Activated naive CD4-positive, alpha-beta T cell treated with anti-CD3 and anti-CD28 coated beads, Interleukin-2, amount 10 ng/mL, durations not matched to agents 7 days and 5 days (primary cell): ENCODE measurements around the gene NTNG1.

Source experiments
- CTCF ChIA-PET: fragments of 350-600 bp; sonication (Branson Sonifier 250); formaldehyde crosslinking; loops from one replicate; lab custom pipeline; 2021; ENCODE audit warnings: antibody characterized with exemption; lab: Charles Lee
- DNase-seq: peaks from one replicate; pipeline ENCODE4 v3.0.0-alpha.2; 2020
- H3K27ac Mint-ChIP-seq: one replicate; pipeline ENCODE4 v1.8.0; 2021; ENCODE audit warnings: mild to moderate bottlenecking, moderate library complexity, mixed read lengths
- H3K27me3 Mint-ChIP-seq: one replicate; pipeline ENCODE4 v1.8.0; 2021; ENCODE audit warnings: mild to moderate bottlenecking, mixed read lengths
- H3K36me3 Mint-ChIP-seq: one replicate; pipeline ENCODE4 v1.8.0; 2021; ENCODE audit warnings: mixed read lengths
- H3K4me1 Mint-ChIP-seq: one replicate; pipeline ENCODE4 v1.8.0; 2021; ENCODE audit warnings: mixed read lengths
- H3K4me3 Mint-ChIP-seq: one replicate; pipeline ENCODE4 v1.8.0; 2021; ENCODE audit warnings: mild to moderate bottlenecking, moderate library complexity, mixed read lengths
- H3K9me3 Mint-ChIP-seq: one replicate; pipeline ENCODE4 v1.8.0; 2021; ENCODE audit warnings: mixed read lengths

NTNG1 gene

GRCh38 chr1:107365527-107366240 lies 224.8 kb downstream of the NTNG1 start:
- Mint-ChIP-seq H3K4me3 (no peak overlapping the region), H3K36me3 (no peaks in the 10 kb centered on the region), H3K9me3 (no peaks in the 10 kb centered on the region), H3K27me3 (no peaks in the 10 kb centered on the region), H3K4me1 (no peaks in the 10 kb centered on the region), H3K27ac (no peak overlapping the region)
- DNase-seq = no peak
- CTCF ChIA-PET = no interaction called here

GRCh38 chr1:107378426-107378825 lies 237.6 kb downstream of the NTNG1 start:
- Mint-ChIP-seq H3K9me3 (no peaks in the 10 kb centered on the region), H3K4me1 (no peaks in the 10 kb centered on the region), H3K27me3 (no peaks in the 10 kb centered on the region), H3K27ac (no peak overlapping the region), H3K36me3 (no peaks in the 10 kb centered on the region), H3K4me3 (no peak overlapping the region)
- no peak for DNase-seq
- CTCF ChIA-PET = no interaction called here

DNA sequence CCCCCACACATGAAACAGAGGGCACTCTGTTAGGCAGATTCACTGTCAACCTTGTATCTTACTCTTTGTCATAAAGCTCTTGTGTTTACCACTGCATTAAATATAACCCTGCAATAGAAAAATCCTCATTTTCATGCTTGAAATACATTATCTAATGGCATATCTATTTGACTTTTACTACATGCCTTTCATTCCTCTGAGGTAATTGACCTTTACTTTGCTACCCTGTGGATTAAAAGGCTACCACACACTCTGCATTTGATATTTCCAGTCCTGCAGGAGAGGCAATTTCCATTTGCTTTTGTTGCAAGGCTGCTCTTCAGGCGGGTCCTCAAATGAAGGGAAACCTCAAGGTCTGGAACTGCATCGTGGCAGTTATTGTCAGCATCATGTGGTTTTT lies 238.0 kb downstream of the NTNG1 start:
- Mint-ChIP-seq H3K4me3 (no peak overlapping the region), H3K4me1 (no peaks in the 10 kb centered on the region), H3K27ac (no peak overlapping the region), H3K9me3 (no peaks in the 10 kb centered on the region), H3K27me3 (no peaks in the 10 kb centered on the region), H3K36me3 (no peaks in the 10 kb centered on the region)
- DNase-seq = no peak
- CTCF ChIA-PET = no interaction called here

DNA sequence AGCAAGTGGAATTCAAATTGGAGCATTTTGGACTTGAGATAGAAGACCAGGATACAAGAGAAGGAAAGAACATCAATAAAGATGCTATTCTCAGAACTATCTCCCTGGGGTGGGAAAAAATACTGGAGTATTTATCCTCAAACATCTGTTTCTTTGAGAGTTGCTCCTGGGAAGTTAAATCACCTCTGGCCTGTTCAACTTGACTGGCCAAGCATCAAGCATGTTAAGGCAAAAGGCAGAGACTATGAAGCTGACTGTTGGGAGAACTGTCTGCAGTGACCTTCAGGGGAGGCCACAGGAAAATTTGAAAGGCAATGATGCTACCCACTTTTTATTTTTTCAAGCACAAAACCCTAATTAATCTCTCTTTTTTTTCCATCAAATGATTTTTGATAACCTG lies 239.0 kb downstream of the NTNG1 start:
- Mint-ChIP-seq H3K27me3 (no peaks in the 10 kb centered on the region), H3K4me3 (no peak overlapping the region), H3K9me3 (no peaks in the 10 kb centered on the region), H3K36me3 (no peaks in the 10 kb centered on the region), H3K4me1 (no peaks in the 10 kb centered on the region), H3K27ac (no peak overlapping the region)
- CTCF ChIA-PET = no interaction called here
- DNase-seq = no peak

- no peak overlapping the region for H3K4me3 Mint-ChIP-seq
Measured at GRCh38 chr1:107389410-107390396, 248.9 kb downstream of the NTNG1 start.

DNA sequence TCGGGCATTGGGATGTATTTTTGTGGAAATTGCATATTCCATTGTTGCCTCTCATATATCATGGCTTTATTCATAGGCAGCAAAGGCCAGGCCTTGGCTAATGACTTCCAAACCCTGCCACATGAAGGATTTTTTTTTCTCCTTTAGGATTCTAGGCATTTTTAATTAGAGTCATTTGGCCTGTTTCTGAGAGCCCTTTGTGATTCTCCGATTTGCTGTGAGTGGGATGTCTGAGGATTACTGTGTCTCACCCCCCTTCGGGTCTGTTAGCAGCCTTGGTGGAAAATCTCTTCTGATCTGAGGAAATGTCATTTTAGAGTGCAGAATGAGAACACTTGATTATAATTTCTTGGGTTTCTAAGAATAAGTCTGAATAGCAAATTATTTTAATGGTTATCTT lies 253.5 kb downstream of the NTNG1 start:
- CTCF ChIA-PET = no interaction called here
- no peaks in the 10 kb centered on the region for H3K36me3 Mint-ChIP-seq
- no peaks in the 10 kb centered on the region for H3K4me1 Mint-ChIP-seq
- no peaks in the 10 kb centered on the region for H3K27me3 Mint-ChIP-seq
- H3K9me3 Mint-ChIP-seq = no peaks in the 10 kb centered on the region
- no peak overlapping the region for H3K4me3 Mint-ChIP-seq
- no peak overlapping the region for H3K27ac Mint-ChIP-seq
- DNase-seq = no peak

More at GRCh38 chr1:107389410-107390396, 248.9 kb downstream of the NTNG1 start:
- no peaks in the 10 kb centered on the region for H3K9me3 Mint-ChIP-seq
- H3K27ac Mint-ChIP-seq = no peak overlapping the region
- H3K4me1 Mint-ChIP-seq = no peaks in the 10 kb centered on the region
- DNase-seq = no peak
- H3K27me3 Mint-ChIP-seq = no peaks in the 10 kb centered on the region
- CTCF ChIA-PET = interaction anchor here (0.6 to 1.0 kb wide), 2 partner anchors 40 to 737 kb away, joined by 3 read pairs; no protein-coding TSS in a partner anchor
- no peaks in the 10 kb centered on the region for H3K36me3 Mint-ChIP-seq

DNA sequence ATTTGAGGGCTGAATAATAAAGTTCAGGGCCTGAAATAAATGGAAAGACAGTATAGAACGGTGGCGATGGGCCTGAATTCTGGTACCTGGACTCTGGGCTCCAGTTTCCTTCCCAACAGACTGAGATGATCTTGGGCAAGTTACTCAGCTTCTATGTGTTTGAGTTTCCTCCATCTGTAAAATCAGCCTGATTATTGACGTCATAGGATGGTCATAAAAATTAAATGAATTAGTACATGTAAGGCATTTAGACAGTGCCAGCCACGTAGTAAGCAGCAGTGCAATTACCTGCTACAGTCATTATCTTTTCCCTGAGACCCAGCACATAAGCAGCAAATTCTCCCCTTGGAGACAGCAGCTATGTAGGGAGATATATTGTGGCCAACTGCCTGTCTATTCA lies 260.9 kb downstream of the NTNG1 start:
- Mint-ChIP-seq H3K36me3 (no peaks in the 10 kb centered on the region), H3K4me3 (no peak overlapping the region), H3K27me3 (no peaks in the 10 kb centered on the region), H3K9me3 (no peaks in the 10 kb centered on the region), H3K4me1 (no peaks in the 10 kb centered on the region), H3K27ac (no peak overlapping the region)
- no peak for DNase-seq
- CTCF ChIA-PET = no interaction called here

GRCh38 chr1:107404756-107405155 lies 263.9 kb downstream of the NTNG1 start:
- Mint-ChIP-seq H3K27me3 (no peaks in the 10 kb centered on the region), H3K27ac (no peak overlapping the region), H3K4me1 (no peaks in the 10 kb centered on the region), H3K9me3 (no peaks in the 10 kb centered on the region), H3K36me3 (no peaks in the 10 kb centered on the region), H3K4me3 (no peak overlapping the region)
- CTCF ChIA-PET = no interaction called here
- DNase-seq = no peak

- Mint-ChIP-seq H3K4me3 (no peak overlapping the region), H3K9me3 (no peaks in the 10 kb centered on the region), H3K27ac (no peak overlapping the region), H3K27me3 (no peaks in the 10 kb centered on the region), H3K36me3 (no peaks in the 10 kb centered on the region), H3K4me1 (no peaks in the 10 kb centered on the region)
- CTCF ChIA-PET = interaction anchor here (0.5 kb wide), 1 partner anchor 567 kb away, joined by 3 read pairs; no protein-coding TSS in a partner anchor
- no peak for DNase-seq
Measured at GRCh38 chr1:107405236-107405635, 264.4 kb downstream of the NTNG1 start.

DNA sequence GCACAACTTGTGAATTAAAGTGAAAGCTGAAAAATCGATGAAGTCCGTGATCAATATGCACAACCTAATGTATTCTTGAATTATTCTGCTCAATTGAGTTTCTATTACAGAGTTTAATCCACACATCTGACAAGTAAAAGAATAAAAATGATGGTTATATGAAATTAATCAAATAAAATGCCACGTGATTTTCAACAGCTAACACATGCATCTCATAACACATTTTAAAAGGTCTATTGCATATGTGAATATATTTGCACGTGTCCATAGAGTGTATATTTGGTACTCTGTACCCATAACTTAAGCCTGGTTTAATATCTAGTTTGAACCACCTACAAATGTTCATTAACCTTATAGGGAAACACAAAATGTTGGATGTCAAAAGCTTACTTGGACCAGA lies 266.2 kb downstream of the NTNG1 start:
- H3K27ac Mint-ChIP-seq = no peak overlapping the region
- CTCF ChIA-PET = no interaction called here
- H3K27me3 Mint-ChIP-seq = no peaks in the 10 kb centered on the region
- no peak for DNase-seq
- H3K4me3 Mint-ChIP-seq = no peak overlapping the region
- H3K4me1 Mint-ChIP-seq = no peaks in the 10 kb centered on the region
- no peaks in the 10 kb centered on the region for H3K9me3 Mint-ChIP-seq
- no peaks in the 10 kb centered on the region for H3K36me3 Mint-ChIP-seq

DNA sequence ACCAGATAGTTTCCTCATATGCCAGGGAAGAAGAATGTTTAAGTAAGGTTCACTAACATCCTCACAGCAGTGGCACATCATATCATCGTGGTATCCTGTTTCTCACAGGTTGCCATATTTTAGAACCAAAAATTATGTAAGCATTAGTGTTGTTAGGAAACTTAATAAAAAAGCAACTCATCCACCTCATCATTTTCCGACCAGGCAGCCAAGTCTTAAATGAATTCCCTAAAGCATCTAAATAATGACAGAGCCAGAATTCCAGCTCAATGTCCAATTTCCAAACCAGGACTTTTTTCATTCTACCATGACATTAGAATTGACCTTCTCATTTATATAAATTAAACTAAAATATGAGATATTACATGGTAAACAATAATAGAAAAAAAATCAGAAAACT lies 272.7 kb downstream of the NTNG1 start:
- H3K4me1 Mint-ChIP-seq = no peaks in the 10 kb centered on the region
- no peak for DNase-seq
- H3K36me3 Mint-ChIP-seq = no peaks in the 10 kb centered on the region
- H3K27ac Mint-ChIP-seq = no peak overlapping the region
- no peak overlapping the region for H3K4me3 Mint-ChIP-seq
- H3K27me3 Mint-ChIP-seq = no peaks in the 10 kb centered on the region
- no peaks in the 10 kb centered on the region for H3K9me3 Mint-ChIP-seq
- CTCF ChIA-PET = no interaction called here

- no peaks in the 10 kb centered on the region for H3K36me3 Mint-ChIP-seq
- DNase-seq = no peak
- CTCF ChIA-PET = interaction anchor here (1.6 kb wide), 1 partner anchor 16 kb away, joined by 5 read pairs; no protein-coding TSS in a partner anchor
- H3K27me3 Mint-ChIP-seq = no peaks in the 10 kb centered on the region
- H3K4me1 Mint-ChIP-seq = no peaks in the 10 kb centered on the region
- H3K4me3 Mint-ChIP-seq = no peak overlapping the region
- no peak overlapping the region for H3K27ac Mint-ChIP-seq
- H3K9me3 Mint-ChIP-seq = no peaks in the 10 kb centered on the region
Measured at GRCh38 chr1:107413951-107414350, 273.1 kb downstream of the NTNG1 start.

GRCh38 chr1:107414550-107414949 lies 273.7 kb downstream of the NTNG1 start:
- Mint-ChIP-seq H3K27me3 (no peaks in the 10 kb centered on the region), H3K27ac (no peak overlapping the region), H3K4me3 (no peak overlapping the region), H3K9me3 (no peaks in the 10 kb centered on the region), H3K36me3 (no peaks in the 10 kb centered on the region), H3K4me1 (no peaks in the 10 kb centered on the region)
- DNase-seq = no peak
- CTCF ChIA-PET = interaction anchor here (1.6 kb wide), 1 partner anchor 16 kb away, joined by 5 read pairs; no protein-coding TSS in a partner anchor

GRCh38 chr1:107415241-107415640 lies 274.4 kb downstream of the NTNG1 start:
- no peaks in the 10 kb centered on the region for H3K36me3 Mint-ChIP-seq
- H3K4me3 Mint-ChIP-seq = no peak overlapping the region
- no peak for DNase-seq
- no peaks in the 10 kb centered on the region for H3K4me1 Mint-ChIP-seq
- CTCF ChIA-PET = interaction anchor here (1.6 kb wide), 1 partner anchor 15 kb away, joined by 5 read pairs; no protein-coding TSS in a partner anchor
- H3K27me3 Mint-ChIP-seq = no peaks in the 10 kb centered on the region
- no peak overlapping the region for H3K27ac Mint-ChIP-seq
- H3K9me3 Mint-ChIP-seq = no peaks in the 10 kb centered on the region
